ENCODE measurements around the gene FAM204A.

DNA sequence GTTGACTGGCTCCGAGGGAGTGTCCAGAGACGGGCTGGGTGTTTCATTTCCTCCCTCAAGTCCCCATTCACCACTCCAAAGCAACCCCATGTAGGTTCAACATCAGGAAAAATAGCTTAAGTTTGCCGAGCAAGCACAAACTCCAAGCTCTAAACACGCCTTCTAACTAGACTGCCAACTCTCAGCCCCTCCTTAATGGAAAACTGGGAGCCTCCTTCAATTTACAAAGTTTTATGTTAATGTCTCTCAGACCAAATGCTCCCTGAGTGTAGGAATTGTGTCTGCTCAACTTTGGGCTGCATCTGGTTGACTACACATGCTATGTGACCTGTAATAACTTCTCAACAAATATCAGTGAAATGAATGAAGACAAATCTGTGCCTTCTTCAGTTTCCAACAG is 87.5 kb downstream of the FAM204A start:
- no peak for TF ChIP-seq POLR2AphosphoS5 (IDR thresholded peaks at IDR 0.05)
- TF ChIP-seq CTCF (IDR thresholded peaks at IDR 0.05), result no peak
- no peak for TF ChIP-seq POLR2A (IDR thresholded peaks at IDR 0.05; ENCODE audit: low read depth)
